GM11168 (cell line): ENCODE results near the gene BAHCC1.

Experiments used
- in situ Hi-C: fragments of 300-500 bp; cut with MboI; formaldehyde crosslinking; loops from one replicate; pipeline ENCODE4 v1.12.0; 2022; ENCODE audit warnings: low sequenced_read_pairs; ENCODE audit not compliant: unreplicated experiment

The BAHCC1 gene

DNA sequence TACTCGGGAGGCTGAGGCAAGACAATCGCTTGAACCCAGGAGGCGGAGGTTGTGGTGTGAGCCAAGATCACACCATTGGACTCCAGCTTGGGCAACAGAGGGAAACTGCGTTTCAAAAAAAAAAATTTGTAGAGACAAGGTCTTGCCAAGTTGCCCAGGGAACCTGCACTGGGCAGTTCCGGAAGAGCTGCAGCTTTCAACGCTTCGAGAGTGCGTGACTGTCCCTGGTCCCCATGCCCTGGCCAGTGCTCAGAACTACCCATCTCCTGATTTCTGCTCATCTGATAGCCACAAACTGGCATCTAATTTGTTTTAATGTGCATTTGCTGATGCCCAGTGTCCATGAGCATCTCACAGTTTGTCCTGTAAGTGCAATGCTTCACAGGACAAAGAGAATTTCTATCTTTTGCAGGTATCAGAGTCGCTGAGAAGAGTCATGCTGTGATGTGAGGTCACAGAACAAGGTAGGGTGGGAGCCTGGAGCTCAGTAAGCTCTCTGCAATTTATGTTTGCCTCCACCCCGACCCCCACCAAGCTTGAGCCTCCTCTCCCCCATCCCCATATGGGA lies 113.5 kb downstream of the BAHCC1 start:
- in situ Hi-C loops: no loop called here

DNA sequence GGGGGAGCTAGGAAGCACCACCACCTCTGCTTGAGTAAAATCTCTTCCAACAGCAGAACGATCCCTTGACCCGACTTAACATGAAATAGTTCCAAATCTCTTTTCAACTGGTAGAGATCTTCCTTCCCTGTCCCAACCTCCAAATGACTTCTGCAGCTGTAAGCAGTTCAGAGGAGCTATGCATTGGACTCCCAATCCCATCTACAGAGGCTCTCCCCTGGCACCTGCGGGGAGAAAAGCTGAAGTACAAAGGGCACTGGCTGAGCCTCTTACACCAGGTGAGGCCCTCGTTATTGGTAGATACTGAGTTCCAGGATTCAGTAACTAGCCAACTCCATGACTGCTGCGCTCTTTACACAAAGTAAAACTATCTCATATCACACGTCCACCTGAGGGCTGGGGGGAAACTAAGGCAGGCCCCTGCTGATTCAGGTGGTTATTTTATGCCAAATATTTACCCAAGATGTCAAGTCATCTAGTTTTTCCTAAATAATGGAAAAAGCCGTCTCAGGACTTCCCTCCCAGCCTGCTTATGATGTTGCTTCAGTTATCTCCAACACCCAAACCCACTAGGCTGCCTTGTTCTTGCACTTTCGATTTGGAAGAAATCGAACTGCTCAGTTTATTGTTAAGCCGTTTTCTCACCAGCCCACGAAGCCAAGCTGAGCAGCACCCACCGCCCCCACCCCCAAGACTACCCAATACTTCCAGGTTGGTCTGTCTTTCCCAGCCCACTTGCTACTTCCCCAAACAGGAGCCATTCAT lies 114.1 kb downstream of the BAHCC1 start:
- in situ Hi-C loops: no loop called here

DNA sequence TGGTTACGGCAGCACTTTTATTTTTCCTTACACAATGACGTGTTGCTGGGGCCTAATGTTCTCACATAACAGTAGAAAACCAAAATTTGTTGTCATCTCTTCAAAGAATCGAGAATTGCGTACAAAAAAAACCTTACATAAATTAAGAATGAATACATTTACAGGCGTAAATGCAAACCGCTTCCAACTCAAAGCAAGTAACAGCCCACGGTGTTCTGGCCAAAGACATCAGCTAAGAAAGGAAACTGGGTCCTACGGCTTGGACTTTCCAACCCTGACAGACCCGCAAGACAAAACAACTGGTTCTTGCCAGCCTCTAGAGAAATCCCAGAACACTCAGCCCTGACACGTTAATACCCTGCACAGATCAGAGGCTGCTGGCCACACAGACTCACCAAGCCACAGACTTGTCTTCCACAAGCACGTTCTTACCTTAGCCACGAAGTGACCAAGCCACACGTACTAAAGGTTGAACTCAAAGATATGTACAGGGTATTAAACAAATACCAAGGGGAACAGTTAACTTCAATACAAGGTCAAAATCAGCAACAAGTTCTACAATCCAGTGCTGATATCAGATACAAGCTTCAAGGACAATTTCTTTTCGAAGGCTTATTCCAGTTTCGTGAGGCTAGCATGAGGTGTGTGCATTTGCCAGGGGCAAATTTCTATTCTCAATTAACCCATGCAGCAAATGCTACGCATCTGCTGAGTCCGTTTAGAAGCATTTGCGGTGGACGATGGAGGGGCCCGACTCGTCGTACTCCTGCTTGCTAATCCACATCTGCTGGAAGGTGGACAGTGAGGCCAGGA lies 114.9 kb downstream of the BAHCC1 start:
- in situ Hi-C loops: no loop called here

DNA sequence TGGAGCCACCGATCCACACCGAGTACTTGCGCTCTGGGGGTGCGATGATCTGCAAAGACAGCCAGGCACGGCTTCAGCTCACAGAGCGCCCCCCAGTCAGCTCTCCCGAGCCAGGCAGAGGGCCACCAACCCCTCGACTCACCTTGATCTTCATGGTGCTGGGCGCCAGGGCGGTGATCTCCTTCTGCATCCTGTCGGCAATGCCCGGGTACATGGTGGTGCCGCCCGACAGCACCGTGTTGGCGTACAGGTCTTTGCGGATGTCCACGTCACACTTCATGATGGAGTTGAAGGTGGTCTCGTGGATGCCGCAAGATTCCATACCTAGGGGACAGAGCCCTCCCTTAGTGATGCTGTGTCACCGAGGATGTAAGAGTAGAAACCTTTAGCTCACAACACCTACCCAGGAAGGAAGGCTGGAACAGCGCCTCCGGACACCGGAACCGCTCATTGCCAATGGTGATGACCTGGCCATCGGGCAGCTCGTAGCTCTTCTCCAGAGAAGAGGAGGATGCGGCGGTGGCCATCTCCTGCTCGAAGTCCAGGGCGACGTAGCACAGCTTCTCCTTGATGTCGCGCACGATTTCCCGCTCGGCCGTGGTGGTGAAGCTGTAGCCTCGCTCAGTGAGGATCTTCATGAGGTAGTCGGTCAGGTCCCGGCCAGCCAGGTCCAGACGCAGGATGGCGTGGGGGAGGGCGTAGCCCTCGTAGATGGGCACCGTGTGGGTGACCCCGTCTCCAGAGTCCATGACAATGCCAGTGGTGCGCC lies 115.7 kb downstream of the BAHCC1 start:
- in situ Hi-C loops: no loop called here

- in situ Hi-C loops: no loop called here
These were observed 116.2 kb downstream of the BAHCC1 start for GRCh38 chr17:81511554-81511803.

GRCh38 chr17:81511804-81512561 lies 116.7 kb downstream of the BAHCC1 start:
- in situ Hi-C loops: no loop called here

GRCh38 chr17:81512562-81513371 lies 117.5 kb downstream of the BAHCC1 start, which contains the start of gene ACTG1:
TSS of gene ACTG1 (minus strand) at chr17:81512799. CDS start at chr17:81512354, 445 bp downstream.
- in situ Hi-C loops: no loop called here

DNA sequence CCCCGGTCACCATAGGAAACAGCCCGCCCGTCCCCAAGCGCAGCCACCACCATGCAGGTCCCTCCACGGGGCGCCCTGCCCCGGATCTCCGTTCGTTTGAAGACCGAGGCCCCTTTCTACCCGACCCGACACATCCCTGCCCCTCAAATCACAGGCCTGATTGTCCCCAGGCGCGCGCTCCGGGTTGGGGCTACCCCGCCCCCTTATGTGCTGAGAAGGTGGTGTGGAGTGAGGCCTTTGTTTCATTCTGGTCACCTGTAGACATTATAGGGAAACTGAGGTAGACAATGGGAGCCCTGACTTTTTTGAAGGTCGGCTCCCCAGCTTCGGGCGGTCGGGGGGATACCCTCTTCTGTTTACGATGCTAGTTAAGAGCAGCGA lies 118.1 kb downstream of the BAHCC1 start:
- in situ Hi-C loops: no loop called here

- in situ Hi-C loops: no loop called here
These were observed 118.7 kb downstream of the BAHCC1 start for GRCh38 chr17:81513753-81514488.

DNA sequence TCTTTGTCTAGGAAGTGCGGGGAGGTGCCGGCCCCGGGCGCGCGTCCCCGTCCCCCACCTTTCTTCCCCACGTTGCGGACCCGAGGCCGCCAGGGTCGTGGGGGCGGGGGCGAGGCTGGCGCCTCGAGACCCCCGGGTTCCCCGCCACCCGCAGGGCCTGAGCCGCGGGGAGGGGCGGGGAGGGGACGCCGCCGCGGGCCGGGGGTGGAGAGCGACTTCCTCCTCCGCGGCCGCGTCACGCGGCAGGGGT lies 119.2 kb downstream of the BAHCC1 start:
- in situ Hi-C loops: no loop called here

DNA sequence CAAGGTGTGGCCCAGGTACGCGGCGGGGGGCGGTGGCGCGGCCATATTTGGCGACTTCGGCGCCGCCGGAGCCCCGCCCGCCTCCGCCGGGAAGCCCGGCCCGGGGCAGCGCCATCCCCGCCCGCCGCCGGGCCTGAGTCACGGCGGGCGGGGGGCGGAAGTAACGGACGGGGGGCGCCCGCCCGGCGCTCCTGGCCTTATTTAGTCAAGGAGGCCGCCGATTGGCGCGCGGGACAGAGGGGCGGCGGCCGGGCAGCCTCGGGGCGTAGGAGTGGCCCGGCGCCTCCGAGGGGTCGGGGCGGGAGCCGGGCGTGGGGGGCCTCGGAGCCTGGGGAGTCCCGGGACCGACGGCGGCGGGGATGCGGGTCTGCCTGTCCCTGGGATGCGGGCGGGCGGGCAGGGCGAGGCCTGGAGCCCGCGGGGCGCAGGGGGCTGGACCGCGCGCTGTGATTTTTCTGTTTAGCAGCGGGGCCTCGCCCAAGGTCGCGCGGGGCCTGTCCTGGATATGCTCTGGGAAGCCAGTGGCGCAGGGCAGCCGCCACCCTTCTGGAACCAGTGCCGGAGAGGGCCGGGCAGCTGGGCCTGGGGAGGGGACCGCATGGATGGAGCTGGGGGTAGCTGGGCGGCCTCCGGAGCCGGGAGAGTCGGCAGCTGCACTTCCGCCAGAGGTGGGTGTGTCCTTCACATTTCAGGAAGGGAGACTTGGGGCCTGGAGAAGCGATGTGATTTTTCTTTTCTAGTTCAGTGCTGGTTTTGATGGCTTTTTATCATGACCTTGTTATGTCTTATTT lies 119.7 kb downstream of the BAHCC1 start:
- in situ Hi-C loops: no loop called here

DNA sequence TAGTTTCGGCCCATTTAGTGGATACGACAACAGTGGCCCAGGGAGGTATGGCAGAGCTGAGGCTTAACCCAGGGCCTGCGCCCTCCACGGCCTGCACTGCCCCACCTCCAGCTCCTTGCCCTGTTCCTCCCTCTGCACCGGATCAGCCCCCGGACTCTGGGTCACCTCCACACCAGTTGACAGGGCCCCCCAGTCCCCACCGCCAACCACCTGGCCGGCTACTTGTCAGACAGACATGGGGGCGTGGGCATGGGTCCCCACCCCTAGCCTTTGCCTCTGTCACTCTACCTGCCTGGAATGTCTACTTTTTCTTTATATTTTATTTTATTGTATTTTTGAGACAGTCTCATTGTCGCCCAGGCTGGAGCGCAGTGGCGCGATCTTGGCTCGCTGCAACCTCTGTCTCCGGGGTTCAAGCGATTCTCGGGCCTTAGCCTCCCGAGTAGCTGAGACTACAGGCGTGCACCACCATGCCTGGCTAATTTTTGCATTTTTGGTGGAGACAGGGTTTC lies 120.3 kb downstream of the BAHCC1 start:
- in situ Hi-C loops: no loop called here
